ENCODE data around the gene HES5.
"Not testable (repeated sequence)": the region's sequence is repeated elsewhere in the genome, so short reads cannot be mapped to it uniquely, and the experiment has no call there.

HES5 gene

DNA sequence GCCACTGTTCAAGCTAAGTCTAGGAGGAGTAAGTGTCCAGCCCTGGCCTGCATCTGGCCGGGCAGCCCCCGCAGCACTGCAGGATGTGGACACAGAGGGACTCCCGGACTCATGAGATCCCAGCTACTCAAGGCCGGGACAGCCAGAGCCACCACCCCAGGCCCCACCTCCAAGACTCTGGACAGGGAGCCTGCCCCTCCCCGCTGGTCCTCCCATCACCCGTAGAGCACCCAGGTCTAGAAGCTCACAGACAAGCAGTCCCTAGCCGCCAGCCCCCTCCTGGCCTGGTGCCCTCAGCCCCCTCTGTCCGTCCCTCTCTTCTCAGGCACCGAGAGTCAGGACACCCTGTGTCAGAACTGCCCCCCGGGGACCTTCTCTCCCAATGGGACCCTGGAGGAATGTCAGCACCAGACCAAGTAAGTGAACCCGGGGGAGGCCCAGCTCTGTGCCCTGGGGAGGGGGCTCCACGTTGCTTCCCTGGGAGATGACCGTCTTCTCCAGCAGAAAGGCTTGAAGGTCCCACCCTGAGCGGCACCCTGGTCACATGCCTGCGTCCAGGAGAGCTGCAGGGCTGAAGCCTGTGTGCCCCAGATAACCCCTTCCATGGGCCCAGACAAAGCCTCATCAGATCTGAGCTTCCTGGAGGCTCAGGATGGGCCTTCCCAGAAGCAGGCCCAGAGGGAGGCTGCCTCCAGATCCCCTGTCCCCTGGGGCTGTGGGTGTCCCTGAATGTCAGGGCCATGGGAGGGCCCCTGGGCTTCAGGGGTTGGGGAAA, 30.4 kb upstream of the HES5 start:
- no peak for DNase-seq

DNA sequence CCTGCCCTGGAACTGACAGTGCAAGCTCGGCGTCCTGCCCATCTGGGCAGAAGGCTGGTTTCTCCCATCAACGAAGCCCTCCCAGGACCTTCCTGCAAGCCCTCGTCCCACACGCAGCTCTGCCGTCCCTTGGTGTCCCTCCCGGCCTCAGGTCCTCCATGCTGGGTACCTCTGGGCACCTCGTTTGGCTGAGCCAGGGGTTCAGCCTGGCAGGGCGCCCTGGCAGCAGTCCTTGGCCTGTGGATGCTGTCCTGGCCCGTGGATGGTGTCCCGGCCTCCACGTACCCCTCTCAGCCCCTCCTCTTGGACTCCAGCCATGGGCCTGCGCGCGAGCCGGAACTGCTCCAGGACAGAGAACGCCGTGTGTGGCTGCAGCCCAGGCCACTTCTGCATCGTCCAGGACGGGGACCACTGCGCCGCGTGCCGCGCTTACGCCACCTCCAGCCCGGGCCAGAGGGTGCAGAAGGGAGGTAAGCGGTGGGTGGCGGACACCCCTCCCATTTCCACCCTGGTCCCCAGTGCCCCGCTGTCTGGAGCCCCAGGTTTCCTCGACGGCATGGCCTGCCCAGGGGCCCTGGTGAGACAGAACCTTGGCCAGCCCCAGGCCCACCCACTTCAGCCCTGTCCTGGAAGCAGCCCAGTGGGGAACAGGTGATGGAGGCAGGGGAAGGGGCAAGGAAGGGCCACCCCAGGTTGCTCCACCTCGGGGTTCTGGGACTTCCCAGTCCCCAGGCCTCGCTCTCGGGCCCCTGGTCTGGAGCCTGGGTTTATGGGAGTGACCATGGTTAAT, 29.6 kb upstream of the HES5 start:
- DNase-seq = no peak

DNA sequence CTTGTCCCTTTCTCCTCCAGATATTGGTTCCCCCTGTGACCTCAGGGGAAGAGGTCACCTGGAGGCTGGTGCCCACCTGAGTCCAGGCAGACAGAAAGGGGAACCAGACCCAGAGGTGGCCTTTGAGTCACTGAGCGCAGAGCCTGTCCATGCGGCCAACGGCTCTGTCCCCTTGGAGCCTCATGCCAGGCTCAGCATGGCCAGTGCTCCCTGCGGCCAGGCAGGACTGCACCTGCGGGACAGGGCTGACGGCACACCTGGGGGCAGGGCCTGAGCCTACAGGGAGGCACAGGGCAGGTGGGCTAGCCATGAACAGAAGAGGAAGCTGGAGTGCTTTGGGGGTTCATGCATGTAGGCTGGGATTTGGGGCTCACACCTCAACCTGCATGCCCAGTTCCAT, 28.8 kb upstream of the HES5 start:
- no peak for DNase-seq

GRCh38 chr1:2558420-2558819, 28.4 kb upstream of the HES5 start:
- no peak for DNase-seq

- no peak for DNase-seq
Measured at GRCh38 chr1:2557482-2558400, 27.7 kb upstream of the HES5 start.

DNA sequence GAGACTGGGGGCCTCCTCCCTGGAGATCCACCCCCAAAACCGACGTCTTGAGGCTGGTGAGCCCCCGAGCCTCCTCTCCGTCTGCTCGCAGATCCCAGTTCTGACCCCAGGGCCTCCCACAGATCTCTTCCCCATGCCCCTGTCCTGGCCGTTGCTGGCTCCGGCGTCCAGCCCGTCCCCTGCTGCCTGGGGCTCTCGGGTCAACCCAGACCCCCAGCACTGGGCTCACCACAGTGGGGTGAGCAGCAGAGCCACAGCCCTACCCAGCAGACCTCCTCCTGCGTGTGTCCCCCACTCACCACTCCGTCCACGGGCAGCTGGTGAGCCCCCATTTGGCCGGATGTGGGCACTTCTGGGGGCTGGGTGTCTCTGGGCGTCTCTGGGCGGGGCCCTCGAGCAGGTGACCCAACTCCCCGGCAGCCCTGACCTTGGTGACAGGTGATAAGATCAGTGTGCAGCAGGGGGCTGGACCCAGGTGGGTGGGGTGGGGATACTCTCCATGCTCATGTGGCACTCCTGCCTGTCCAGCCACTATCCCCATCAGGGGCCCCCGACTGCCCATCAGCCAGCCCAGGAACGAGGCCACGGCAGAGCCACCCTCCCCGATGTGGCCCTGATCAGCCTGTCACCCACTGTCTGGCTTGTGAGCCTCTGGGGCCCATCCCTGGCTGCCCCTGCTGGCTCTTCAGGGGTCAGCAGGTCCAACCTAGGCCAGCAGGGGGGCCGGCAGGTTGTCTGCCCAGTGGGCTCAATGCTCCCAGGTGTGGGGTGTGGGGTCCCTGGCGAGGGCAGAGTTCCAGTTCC, 26.8 kb upstream of the HES5 start:
- no peak for DNase-seq

DNA sequence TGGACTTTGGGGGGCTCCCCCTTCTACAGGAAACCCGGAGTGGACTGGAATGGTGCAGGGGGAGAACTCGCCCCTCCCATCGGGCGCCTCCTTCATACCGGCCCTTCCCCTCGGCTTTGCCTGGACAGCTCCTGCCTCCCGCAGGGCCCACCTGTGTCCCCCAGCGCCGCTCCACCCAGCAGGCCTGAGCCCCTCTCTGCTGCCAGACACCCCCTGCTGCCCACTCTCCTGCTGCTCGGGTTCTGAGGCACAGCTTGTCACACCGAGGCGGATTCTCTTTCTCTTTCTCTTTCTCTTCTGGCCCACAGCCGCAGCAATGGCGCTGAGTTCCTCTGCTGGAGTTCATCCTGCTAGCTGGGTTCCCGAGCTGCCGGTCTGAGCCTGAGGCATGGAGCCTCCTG, 26.2 kb upstream of the HES5 start, which contains the start of gene TNFRSF14:
Gene TNFRSF14, plus strand, starts transcription at position 95 of the 401 bp plus-strand sequence. Its CDS starts 294 bp downstream, at position 389.
- DNase-seq = peak; percentile 22

GRCh38 chr1:2555634-2556276, 25.7 kb upstream of the HES5 start:
- peak; percentile 53 for DNase-seq

- peak; percentile 53 for DNase-seq
Measured at GRCh38 chr1:2554621-2555387, 24.7 kb upstream of the HES5 start.

DNA sequence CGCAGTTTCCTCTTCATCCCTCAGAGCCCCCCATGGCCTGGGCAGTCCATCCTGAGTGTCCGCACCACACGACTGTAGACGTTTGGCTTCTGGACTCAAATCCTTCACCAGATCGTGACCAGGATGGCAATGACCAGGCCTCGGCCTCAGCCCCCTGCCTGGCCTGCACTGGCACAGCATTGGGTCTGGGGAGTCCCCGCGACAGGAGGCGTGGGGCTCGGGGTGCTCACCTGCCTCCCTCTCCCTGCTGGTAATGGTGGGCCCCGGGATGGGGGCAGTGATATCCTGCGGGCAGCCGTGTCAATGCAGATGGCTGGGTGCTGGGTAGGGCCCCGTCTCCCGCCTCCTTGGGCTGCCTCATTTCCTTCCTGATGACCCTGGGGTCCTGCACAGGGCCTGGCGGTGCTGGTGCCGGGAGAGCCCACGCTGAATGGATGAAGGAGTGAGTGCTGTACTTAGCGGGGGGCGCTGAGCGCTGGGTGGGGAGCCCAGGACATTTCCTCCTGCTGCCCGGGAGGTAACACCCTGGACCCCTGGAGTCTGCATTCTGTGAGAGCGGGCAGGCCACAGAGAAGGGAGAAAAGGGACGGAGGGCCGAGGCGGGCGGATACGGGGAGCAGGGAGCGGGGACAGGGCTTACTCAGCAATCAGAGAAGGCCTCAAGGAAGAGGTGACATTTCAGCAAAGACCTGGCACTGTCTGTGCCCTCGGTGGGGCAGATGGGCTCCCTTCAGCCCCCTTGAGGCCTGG, 24.0 kb upstream of the HES5 start:
- DNase-seq = no peak

- DNase-seq = not testable (repeated sequence)
Measured at GRCh38 chr1:2553076-2553475, 23.0 kb upstream of the HES5 start.

DNA sequence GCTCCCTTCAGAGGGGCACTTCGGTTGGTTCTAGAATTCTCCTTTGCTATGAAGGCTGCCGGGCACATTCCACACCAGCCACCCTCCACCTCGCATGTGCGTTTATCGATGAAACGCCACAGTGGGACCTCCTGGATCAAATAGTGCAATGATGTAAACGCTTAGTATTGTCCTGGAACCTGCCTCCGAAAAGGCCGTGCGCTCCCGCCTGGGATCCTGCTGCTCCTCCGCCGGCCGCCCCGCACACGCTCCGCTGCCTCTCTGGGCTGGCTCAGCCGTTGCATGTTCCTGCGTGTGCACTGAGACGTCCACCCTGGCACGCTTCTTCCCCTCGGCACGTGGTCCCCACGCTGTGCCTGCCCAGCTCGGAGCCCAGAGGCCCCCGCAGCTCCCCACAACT, 22.1 kb upstream of the HES5 start:
- DNase-seq = no peak

- not testable (repeated sequence) for DNase-seq
Measured at GRCh38 chr1:2551544-2551943, 21.5 kb upstream of the HES5 start.

DNA sequence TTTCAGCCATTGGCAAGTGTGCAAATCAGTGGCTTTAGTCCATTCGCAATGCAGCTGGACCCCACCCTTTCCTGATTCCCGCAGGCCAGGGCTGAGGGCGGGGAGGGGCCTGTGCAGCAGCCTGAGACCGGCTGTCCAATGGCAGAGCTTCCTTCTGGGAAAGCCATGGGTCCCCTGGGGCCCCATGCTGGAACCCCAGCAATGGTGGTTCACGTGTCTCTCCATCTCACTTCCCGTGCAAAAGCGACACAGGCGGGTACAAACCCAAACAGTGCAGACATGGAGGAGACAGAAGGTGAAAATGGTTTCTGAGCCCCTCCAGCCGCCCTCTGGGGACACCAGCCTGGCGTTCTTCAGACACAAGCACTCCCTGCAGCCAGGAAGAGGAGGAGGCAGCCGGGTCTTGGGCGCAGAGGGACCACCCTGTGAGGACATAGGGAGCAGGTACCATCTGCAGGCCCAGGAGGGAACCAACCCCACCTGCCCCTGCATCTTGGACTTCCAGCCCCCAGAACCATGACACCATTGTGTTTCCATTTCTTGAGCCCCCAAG, 20.3 kb upstream of the HES5 start:
- not testable (repeated sequence) for DNase-seq

DNA sequence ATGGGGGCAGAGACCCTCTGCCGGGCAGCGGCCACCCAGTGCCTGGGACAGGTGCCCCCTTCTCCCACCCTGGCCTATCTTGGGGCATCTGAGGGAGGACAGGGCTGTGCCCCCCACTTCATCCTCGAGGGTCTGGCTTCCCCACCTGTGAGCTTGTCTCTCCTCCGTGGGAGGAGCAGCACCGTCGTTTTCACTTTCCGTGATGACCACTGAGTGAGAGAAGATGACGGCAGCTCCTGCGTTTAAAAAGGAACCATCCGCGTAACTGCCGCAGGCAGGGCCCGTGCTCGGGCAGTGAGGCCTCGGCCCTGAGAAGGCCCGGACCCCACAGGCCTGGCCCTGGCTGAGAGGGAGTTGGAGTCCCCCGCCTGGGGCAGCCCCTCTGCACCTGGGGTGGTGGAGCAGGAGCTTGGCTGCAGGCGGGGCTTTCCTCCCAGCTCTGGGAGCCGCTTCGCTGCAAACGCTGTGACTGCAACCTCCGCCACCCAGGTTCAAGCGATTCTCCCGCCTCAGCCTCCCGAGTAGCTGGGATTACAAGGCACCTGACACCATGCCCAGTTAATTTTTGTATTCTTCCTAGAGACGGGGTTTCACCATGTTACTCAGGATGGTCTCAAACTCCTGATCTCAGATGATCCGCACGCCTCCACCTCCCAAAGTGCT, 19.4 kb upstream of the HES5 start:
- DNase-seq = not testable (repeated sequence)

DNA sequence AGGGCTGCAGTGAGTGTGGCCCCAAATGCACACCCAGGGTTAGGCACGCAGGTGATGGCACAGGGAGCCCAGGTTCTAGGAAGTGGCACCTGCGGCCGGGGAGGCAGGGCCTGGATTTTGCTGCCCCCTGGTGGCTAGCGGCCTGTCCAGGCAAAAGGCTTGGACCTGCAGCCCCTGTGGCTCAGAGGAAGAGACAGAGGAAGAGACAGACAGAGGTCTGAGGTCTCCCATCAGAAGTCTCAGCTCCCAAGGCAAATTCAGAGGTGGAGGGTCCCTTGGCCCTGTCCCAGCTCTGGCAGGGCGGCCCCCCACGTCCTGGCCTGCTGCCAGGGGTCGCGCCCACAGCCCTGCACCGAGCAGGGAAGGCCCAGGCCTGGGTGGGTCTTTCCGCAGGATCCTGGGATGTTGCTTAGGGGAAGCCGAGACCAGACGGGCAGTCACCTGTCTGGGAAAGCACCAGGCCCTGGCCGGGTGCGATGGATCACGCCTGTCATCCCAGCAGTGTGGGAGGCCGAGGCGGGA, 18.1 kb upstream of the HES5 start:
- peak; percentile 69 for DNase-seq

DNA sequence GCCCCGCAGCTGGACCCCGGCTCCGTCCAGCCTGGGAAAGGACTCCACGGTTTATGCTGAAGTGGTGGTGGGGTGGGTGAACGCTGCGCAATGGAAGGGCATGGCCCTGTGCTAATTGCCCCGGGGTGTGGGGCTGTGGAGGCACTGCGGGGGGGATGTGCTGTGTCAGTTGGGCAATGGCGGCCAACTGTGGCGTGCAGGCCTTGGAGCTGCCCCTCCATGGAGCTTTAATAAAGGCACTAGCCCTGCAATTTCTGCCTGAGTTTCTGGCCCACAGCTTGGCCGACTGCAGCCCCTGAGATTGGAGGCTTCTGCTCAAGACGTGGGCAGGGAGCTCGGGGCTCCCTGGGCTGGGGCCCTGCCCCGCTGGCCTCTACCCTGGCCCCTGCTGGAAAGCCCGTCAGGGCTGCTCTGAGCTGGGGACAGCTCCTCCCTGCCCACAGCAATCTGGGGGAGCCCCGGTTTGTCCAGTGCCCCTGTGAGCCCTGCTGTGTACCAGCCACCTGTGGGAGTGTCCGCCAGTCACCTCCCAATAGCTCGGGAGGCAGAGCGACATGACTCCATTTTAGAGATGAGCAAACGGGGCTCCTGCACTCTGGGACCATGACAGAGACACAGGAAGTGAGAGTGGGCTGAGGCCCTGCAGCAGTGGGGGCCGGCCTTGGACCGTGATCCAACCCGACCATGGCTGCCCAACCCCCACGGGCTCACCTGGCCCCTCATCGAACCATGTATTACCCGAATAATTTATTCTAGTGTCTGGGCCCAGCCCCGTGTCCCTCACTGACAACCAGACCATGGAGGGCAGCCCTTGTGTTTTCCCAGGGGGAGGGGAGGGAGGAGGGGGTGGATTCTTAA, 17.4 kb upstream of the HES5 start:
- DNase-seq = no peak

Measured in NCI-H2171 treated with DMSO at 0.1 percent for 48 hours (cell line).